Measurements from ENCODE around the gene RARG. TPM values are rescaled to one million over a fixed set of nuclear protein-coding genes. Genes with fewer than 3 reads are reported as not detected.

The RARG gene
- total and polyA plus RNA-seq, 2 donors = 30.5 to 37.8 TPM

GRCh38 chr12:53235742-53236442, 3.9 kb upstream of the RARG start:
- Histone ChIP-seq H3K27ac (ENCODE audit: low read depth) (no peak overlapping the region), H3K4me3 (ENCODE audit: low read depth, low read length) (no peak overlapping the region), H3K36me3 (ENCODE audit: insufficient read depth) (no peaks in the 10 kb centered on the region), H3K4me1 (ENCODE audit: insufficient read depth) (no peaks in the 10 kb centered on the region)
- 79% methylated on average over 9 of the region's 9 CpGs for WGBS
- DNase-seq (ENCODE audit: extremely low spot score) = no peak

GRCh38 chr12:53235164-53235563, 3.2 kb upstream of the RARG start:
- Histone ChIP-seq H3K4me3 (ENCODE audit: low read depth, low read length) (no peak overlapping the region), H3K36me3 (ENCODE audit: insufficient read depth) (no peaks in the 10 kb centered on the region), H3K4me1 (ENCODE audit: insufficient read depth) (no peaks in the 10 kb centered on the region), H3K27ac (ENCODE audit: low read depth) (no peak overlapping the region)
- DNase-seq (ENCODE audit: extremely low spot score) = no peak
- 72% methylated on average over 3 of the region's 3 CpGs for WGBS

- H3K4me3 ChIP-seq (ENCODE audit: low read depth, low read length) = no peak overlapping the region
- no peaks in the 10 kb centered on the region for H3K4me1 ChIP-seq (ENCODE audit: insufficient read depth)
- WGBS = 12% methylated on average over 12 of the region's 12 CpGs
These were observed 2.4 kb upstream of the RARG start for GRCh38 chr12:53234271-53234914.

GRCh38 chr12:53233671-53234121, 1.7 kb upstream of the RARG start:
- H3K36me3 ChIP-seq (ENCODE audit: insufficient read depth) = no peaks in the 10 kb centered on the region
- WGBS = 35% methylated on average over 7 of the region's 7 CpGs
- no peak overlapping the region for H3K4me3 ChIP-seq (ENCODE audit: low read depth, low read length)
- DNase-seq (ENCODE audit: extremely low spot score) = no peak
- H3K4me1 ChIP-seq (ENCODE audit: insufficient read depth) = no peaks in the 10 kb centered on the region
- no peak overlapping the region for H3K27ac ChIP-seq (ENCODE audit: low read depth)

More at GRCh38 chr12:53234271-53234914, 2.4 kb upstream of the RARG start:
- H3K36me3 ChIP-seq (ENCODE audit: insufficient read depth) = no peaks in the 10 kb centered on the region
- DNase-seq (ENCODE audit: extremely low spot score) = no peak
- no peak overlapping the region for H3K27ac ChIP-seq (ENCODE audit: low read depth)

GRCh38 chr12:53232646-53233461, 845 bp upstream of the RARG start:
- H3K36me3 ChIP-seq (ENCODE audit: insufficient read depth) = no peaks in the 10 kb centered on the region
- peak overlapping the region; percentile 60 for H3K4me3 ChIP-seq (ENCODE audit: low read depth, low read length)
- DNase-seq (ENCODE audit: extremely low spot score) = no peak
- no peaks in the 10 kb centered on the region for H3K4me1 ChIP-seq (ENCODE audit: insufficient read depth)
- WGBS = 20% methylated on average over 11 of the region's 11 CpGs
- peak overlapping the region; percentile 76 for H3K27ac ChIP-seq (ENCODE audit: low read depth)

GRCh38 chr12:53231671-53231920, 413 bp downstream of the RARG start:
- DNase-seq (ENCODE audit: extremely low spot score) = no peak
- Histone ChIP-seq H3K4me3 (ENCODE audit: low read depth, low read length) (peak overlapping the region; percentile 60), H3K27ac (ENCODE audit: low read depth) (peak overlapping the region; percentile 94), H3K36me3 (ENCODE audit: insufficient read depth) (no peaks in the 10 kb centered on the region), H3K4me1 (ENCODE audit: insufficient read depth) (no peaks in the 10 kb centered on the region)
- WGBS = under 1% methylated on average over 9 of the region's 9 CpGs

- peak overlapping the region; percentile 68 for H3K27ac ChIP-seq (ENCODE audit: low read depth)
- WGBS = 73% methylated on average over 10 of the region's 10 CpGs
- DNase-seq (ENCODE audit: extremely low spot score) = no peak
- no peaks in the 10 kb centered on the region for H3K4me1 ChIP-seq (ENCODE audit: insufficient read depth)
- no peaks in the 10 kb centered on the region for H3K36me3 ChIP-seq (ENCODE audit: insufficient read depth)
- peak overlapping the region; percentile 9 for H3K4me3 ChIP-seq (ENCODE audit: low read depth, low read length)
These were observed 1.7 kb downstream of the RARG start for GRCh38 chr12:53230108-53230845.

GRCh38 chr12:53229454-53229853, 2.6 kb downstream of the RARG start:
- H3K27ac ChIP-seq (ENCODE audit: low read depth) = no peak overlapping the region
- H3K4me1 ChIP-seq (ENCODE audit: insufficient read depth) = no peaks in the 10 kb centered on the region
- WGBS = 76% methylated on average over 2 of the region's 2 CpGs
- DNase-seq (ENCODE audit: extremely low spot score) = no peak
- no peaks in the 10 kb centered on the region for H3K36me3 ChIP-seq (ENCODE audit: insufficient read depth)
- no peak overlapping the region for H3K4me3 ChIP-seq (ENCODE audit: low read depth, low read length)

GRCh38 chr12:53227836-53228235, 4.2 kb downstream of the RARG start:
- Histone ChIP-seq H3K4me1 (ENCODE audit: insufficient read depth) (no peaks in the 10 kb centered on the region), H3K27ac (ENCODE audit: low read depth) (no peak overlapping the region), H3K4me3 (ENCODE audit: low read depth, low read length) (no peak overlapping the region), H3K36me3 (ENCODE audit: insufficient read depth) (no peaks in the 10 kb centered on the region)
- 79% methylated on average over 1 of the region's 1 CpG for WGBS
- no peak for DNase-seq (ENCODE audit: extremely low spot score)

GRCh38 chr12:53227341-53227740, 4.7 kb downstream of the RARG start:
- 96% methylated on average over 11 of the region's 11 CpGs for WGBS
- H3K27ac ChIP-seq (ENCODE audit: low read depth) = no peak overlapping the region
- no peak overlapping the region for H3K4me3 ChIP-seq (ENCODE audit: low read depth, low read length)
- H3K4me1 ChIP-seq (ENCODE audit: insufficient read depth) = no peaks in the 10 kb centered on the region
- no peak for DNase-seq (ENCODE audit: extremely low spot score)
- H3K36me3 ChIP-seq (ENCODE audit: insufficient read depth) = no peaks in the 10 kb centered on the region

GRCh38 chr12:53226815-53227214, 5.2 kb downstream of the RARG start:
- no peak overlapping the region for H3K27ac ChIP-seq (ENCODE audit: low read depth)
- DNase-seq (ENCODE audit: extremely low spot score) = no peak
- no peaks in the 10 kb centered on the region for H3K36me3 ChIP-seq (ENCODE audit: insufficient read depth)
- WGBS = 96% methylated on average over 4 of the region's 4 CpGs
- H3K4me3 ChIP-seq (ENCODE audit: low read depth, low read length) = no peak overlapping the region
- H3K4me1 ChIP-seq (ENCODE audit: insufficient read depth) = no peaks in the 10 kb centered on the region

- no peaks in the 10 kb centered on the region for H3K4me1 ChIP-seq (ENCODE audit: insufficient read depth)
- WGBS = 83% methylated on average over 10 of the region's 10 CpGs
- no peaks in the 10 kb centered on the region for H3K36me3 ChIP-seq (ENCODE audit: insufficient read depth)
- no peak overlapping the region for H3K27ac ChIP-seq (ENCODE audit: low read depth)
- no peak for DNase-seq (ENCODE audit: extremely low spot score)
- H3K4me3 ChIP-seq (ENCODE audit: low read depth, low read length) = no peak overlapping the region
These were observed 6.2 kb downstream of the RARG start for GRCh38 chr12:53225635-53226424.

Measured in urinary bladder (tissue), 4 donors.